Mononuclear cell (primary cell): ENCODE measurements around the gene PITX3. TPM values are rescaled to one million over a fixed set of nuclear protein-coding genes. Genes with fewer than 3 reads are reported as not detected.
"Not testable (repeated sequence)": the region's sequence is repeated elsewhere in the genome, so short reads cannot be mapped to it uniquely, and the experiment has no call there.

ENCODE experiments used
- H3K27me3 ChIP-seq: 2 replicates; pipeline ENCODE4 v1.6.0; 2011; ENCODE audit warnings: low read length, control low read depth; ENCODE audit not compliant: insufficient read depth
- H3K4me1 ChIP-seq: 2 replicates; pipeline ENCODE4 v1.5.1; 2011; ENCODE audit warnings: mild to moderate bottlenecking, low read length, control low read depth; ENCODE audit not compliant: insufficient read depth
- H3K4me3 ChIP-seq: 2 replicates; pipeline ENCODE4 v1.5.1; 2011; ENCODE audit warnings: mild to moderate bottlenecking, low read length, moderate library complexity
- H3K9me3 ChIP-seq: 2 replicates; pipeline ENCODE4 v1.5.1; 2011; ENCODE audit warnings: low read depth, mild to moderate bottlenecking, control low read depth, low read length
- total RNA-seq: library from RNA; depleted of rRNA; stranded (reverse); fragments of >200 nt; gene quantifications from one replicate; pipeline ENCODE4 v1.2.3, GENCODE V29; 2012

The PITX3 gene
- total RNA-seq, 1 donor, result not detected

- Histone ChIP-seq H3K9me3 (no peaks in the 10 kb centered on the region), H3K4me3 (peak within 1 kb of the TSS; percentile 12), H3K4me1 (peaks cover 39% of the 10 kb centered on the region), H3K27me3 (peaks cover 28% of the 10 kb centered on the region)
Measured at GRCh38 chr10:102225646-102226541, 15.4 kb downstream of the PITX3 start, which contains the start of gene ELOVL3. ELOVL3 (plus strand) TSS chr10:102226299; CDS start chr10:102226549, 250 bp downstream.

DNA sequence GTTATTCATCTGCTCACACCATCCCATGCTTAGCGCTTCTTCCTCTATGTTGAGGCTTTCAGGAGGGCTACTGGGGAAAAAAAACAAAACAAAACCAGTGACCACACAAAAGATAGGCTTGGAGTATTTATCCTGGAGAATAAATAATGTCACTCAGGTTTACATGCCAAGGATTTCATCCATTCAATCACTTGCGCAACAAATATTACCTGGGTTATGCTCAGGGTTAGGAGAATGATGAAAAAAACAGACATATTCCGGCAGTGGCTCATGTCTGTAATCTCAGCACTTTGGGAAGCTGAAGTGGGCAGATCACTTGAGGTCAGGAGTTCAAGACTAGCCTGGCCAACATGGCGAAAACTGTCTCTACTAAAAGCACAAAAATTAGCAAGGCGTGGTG lies 18.5 kb downstream of the PITX3 start:
- no peak overlapping the region for H3K4me3 ChIP-seq
- peaks cover 12% of the 10 kb centered on the region for H3K27me3 ChIP-seq
- H3K9me3 ChIP-seq, result no peaks in the 10 kb centered on the region
- peaks cover 23% of the 10 kb centered on the region for H3K4me1 ChIP-seq

DNA sequence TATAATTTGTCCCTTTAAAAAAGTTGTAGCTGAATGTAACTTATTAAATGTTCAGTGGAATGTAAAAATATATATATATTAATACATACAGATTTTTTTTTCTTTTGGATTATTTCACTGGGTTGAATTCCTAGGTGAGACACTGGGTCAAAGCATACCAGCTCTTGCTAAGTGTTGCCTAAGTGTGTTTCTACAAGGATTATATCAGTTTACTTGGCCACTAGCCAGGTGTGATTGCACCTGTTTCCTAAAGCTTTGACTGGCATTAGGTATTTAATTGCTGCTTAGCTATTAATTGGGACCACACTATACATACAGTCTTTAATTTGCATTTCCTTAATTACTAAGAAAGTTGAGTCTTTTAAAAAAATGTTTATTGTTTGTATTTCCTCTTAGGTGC lies 20.7 kb downstream of the PITX3 start:
- Histone ChIP-seq H3K9me3 (no peaks in the 10 kb centered on the region), H3K27me3 (peaks cover 7% of the 10 kb centered on the region), H3K4me3 (no peak overlapping the region), H3K4me1 (peaks cover 2% of the 10 kb centered on the region)

DNA sequence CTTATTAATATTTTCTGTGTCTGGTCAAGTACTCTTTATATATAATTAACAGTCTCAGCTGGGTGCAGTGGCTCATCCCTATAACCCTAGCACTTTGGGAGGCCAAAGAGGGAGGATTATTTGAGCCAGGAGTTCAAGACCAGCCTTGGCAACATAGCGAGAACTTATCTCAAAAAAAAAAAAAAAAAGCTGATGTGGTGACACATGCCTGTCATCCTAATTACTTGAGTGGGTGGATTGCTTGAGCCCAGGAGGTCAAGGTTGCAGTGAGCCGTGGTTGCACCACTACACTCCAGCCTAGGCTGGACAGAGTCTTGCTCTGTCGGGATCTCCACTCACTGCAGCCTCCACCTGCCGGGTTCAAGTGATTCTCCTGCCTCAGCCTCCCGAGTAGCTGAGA lies 21.9 kb downstream of the PITX3 start:
- H3K4me1 ChIP-seq, result no peaks in the 10 kb centered on the region
- peaks cover 7% of the 10 kb centered on the region for H3K27me3 ChIP-seq
- no peaks in the 10 kb centered on the region for H3K9me3 ChIP-seq
- no peak overlapping the region for H3K4me3 ChIP-seq

- not testable (repeated sequence) for H3K4me3 ChIP-seq, H3K27me3 ChIP-seq, H3K9me3 ChIP-seq, H3K4me1 ChIP-seq
Measured at GRCh38 chr10:102213599-102213998, 27.7 kb downstream of the PITX3 start.

GRCh38 chr10:102211615-102212299 lies 29.6 kb downstream of the PITX3 start:
- Histone ChIP-seq H3K9me3 (no peaks in the 10 kb centered on the region), H3K4me3 (no peak overlapping the region), H3K27me3 (no peaks in the 10 kb centered on the region), H3K4me1 (no peaks in the 10 kb centered on the region)

- Histone ChIP-seq H3K4me3 (no peak overlapping the region), H3K4me1 (no peaks in the 10 kb centered on the region), H3K27me3 (no peaks in the 10 kb centered on the region), H3K9me3 (no peaks in the 10 kb centered on the region)
Measured at GRCh38 chr10:102208311-102209035, 32.8 kb downstream of the PITX3 start.

GRCh38 chr10:102202386-102202785 lies 38.9 kb downstream of the PITX3 start:
- Histone ChIP-seq H3K4me3 (no peak overlapping the region), H3K27me3 (no peaks in the 10 kb centered on the region), H3K4me1 (no peaks in the 10 kb centered on the region), H3K9me3 (no peaks in the 10 kb centered on the region)

- no peaks in the 10 kb centered on the region for H3K9me3 ChIP-seq
- no peak overlapping the region for H3K4me3 ChIP-seq
- H3K4me1 ChIP-seq, result no peaks in the 10 kb centered on the region
- H3K27me3 ChIP-seq, result no peaks in the 10 kb centered on the region
Measured at GRCh38 chr10:102200751-102201640, 40.3 kb downstream of the PITX3 start.

DNA sequence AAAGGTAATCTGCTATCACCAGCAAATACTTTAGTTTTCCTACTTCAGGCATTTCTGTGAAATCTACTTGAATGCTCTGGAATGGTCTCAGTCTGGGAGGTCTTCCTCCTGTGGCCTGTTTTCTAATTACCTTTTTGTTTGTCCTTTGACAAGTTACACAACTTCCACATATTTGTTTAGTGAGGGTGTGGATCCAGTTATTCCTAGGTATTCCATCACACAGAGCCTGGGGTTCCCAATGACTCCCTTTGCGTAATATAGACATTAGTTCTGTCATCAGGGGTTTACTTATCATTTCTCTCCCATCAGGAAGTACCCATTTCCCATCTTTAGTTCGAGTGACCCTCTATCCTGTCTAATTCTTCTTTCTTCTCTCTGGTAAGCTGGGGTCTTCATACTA lies 43.3 kb downstream of the PITX3 start:
- no peaks in the 10 kb centered on the region for H3K27me3 ChIP-seq
- no peaks in the 10 kb centered on the region for H3K9me3 ChIP-seq
- H3K4me3 ChIP-seq, result no peak overlapping the region
- H3K4me1 ChIP-seq, result no peaks in the 10 kb centered on the region

DNA sequence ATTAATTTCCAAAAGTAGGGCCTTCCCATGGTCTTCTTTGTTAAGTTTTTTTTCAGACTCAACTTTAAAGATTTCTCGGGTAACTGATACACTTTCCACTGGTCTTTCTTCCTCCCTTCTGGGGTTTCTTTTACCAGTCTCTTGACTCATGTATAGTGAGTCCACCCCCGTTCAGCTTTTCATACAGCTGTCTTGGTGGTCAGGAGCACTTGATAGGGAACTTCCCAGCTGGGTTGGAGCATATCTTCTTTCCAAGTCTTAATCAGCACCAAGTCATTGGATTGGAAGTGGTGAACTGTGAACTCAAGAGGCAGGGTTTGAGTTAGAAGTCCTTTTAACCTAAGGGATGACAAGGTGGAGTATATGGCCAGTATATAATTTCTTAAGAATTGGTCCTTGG lies 44.4 kb downstream of the PITX3 start:
- no peak overlapping the region for H3K4me3 ChIP-seq
- no peaks in the 10 kb centered on the region for H3K27me3 ChIP-seq
- H3K4me1 ChIP-seq, result no peaks in the 10 kb centered on the region
- no peaks in the 10 kb centered on the region for H3K9me3 ChIP-seq

GRCh38 chr10:102195296-102195870 lies 45.9 kb downstream of the PITX3 start:
- H3K4me3 ChIP-seq, result no peak overlapping the region
- no peaks in the 10 kb centered on the region for H3K27me3 ChIP-seq
- no peaks in the 10 kb centered on the region for H3K9me3 ChIP-seq
- H3K4me1 ChIP-seq, result no peaks in the 10 kb centered on the region

- H3K4me3 ChIP-seq, result no peak overlapping the region
- no peaks in the 10 kb centered on the region for H3K27me3 ChIP-seq
- peaks cover 13% of the 10 kb centered on the region for H3K4me1 ChIP-seq
- H3K9me3 ChIP-seq, result no peaks in the 10 kb centered on the region
Measured at GRCh38 chr10:102191956-102192355, 49.4 kb downstream of the PITX3 start.
